IPS DF 19.7 (cell line): ENCODE measurements around the gene DMD.
"Not testable (repeated sequence)": the region's sequence is repeated elsewhere in the genome, so short reads cannot be mapped to it uniquely, and the experiment has no call there.

Source experiments
- DNase-seq: peaks from one replicate; pipeline ENCODE4 v3.0.0-alpha.2; 2013; ENCODE audit warnings: low read depth, low spot score

DMD gene

GRCh38 chrX:32276153-32276552 is 935.2 kb downstream of the DMD start:
- DNase-seq, result no peak

- no peak for DNase-seq
These were observed 941.5 kb downstream of the DMD start for GRCh38 chrX:32269866-32270265.

GRCh38 chrX:32268207-32268606 is 943.1 kb downstream of the DMD start:
- no peak for DNase-seq

- DNase-seq, result no peak
These were observed 943.6 kb downstream of the DMD start for GRCh38 chrX:32267796-32268195.

GRCh38 chrX:32246675-32247074 is 964.7 kb downstream of the DMD start:
- not testable (repeated sequence) for DNase-seq

- DNase-seq, result no peak
These were observed 1015.7 kb downstream of the DMD start for GRCh38 chrX:32195611-32196010.

GRCh38 chrX:32191316-32191715 is 1020.0 kb downstream of the DMD start:
- DNase-seq, result no peak

GRCh38 chrX:32185160-32185559 is 1026.2 kb downstream of the DMD start:
- no peak for DNase-seq

- no peak for DNase-seq
These were observed 1028.3 kb downstream of the DMD start for GRCh38 chrX:32183066-32183465.

- no peak for DNase-seq
These were observed 1034.8 kb downstream of the DMD start for GRCh38 chrX:32176510-32176909.

GRCh38 chrX:32170481-32170880 is 1040.9 kb downstream of the DMD start:
- no peak for DNase-seq

GRCh38 chrX:32155044-32155638 is 1056.2 kb downstream of the DMD start:
- no peak for DNase-seq

- no peak for DNase-seq
These were observed 1057.8 kb downstream of the DMD start for GRCh38 chrX:32153585-32153984.

GRCh38 chrX:32150141-32150540 is 1061.2 kb downstream of the DMD start:
- no peak for DNase-seq

GRCh38 chrX:32141841-32142240 is 1069.5 kb downstream of the DMD start:
- DNase-seq, result no peak

- no peak for DNase-seq
These were observed 1071.9 kb downstream of the DMD start for GRCh38 chrX:32139476-32139875.

GRCh38 chrX:32137525-32137924 is 1073.8 kb downstream of the DMD start:
- DNase-seq, result no peak

- DNase-seq, result no peak
These were observed 1084.4 kb downstream of the DMD start for GRCh38 chrX:32126997-32127396.

- DNase-seq, result no peak
These were observed 1092.5 kb downstream of the DMD start for GRCh38 chrX:32118832-32119231.

- no peak for DNase-seq
These were observed 1095.3 kb downstream of the DMD start for GRCh38 chrX:32116047-32116446.

GRCh38 chrX:32087663-32088062 is 1123.7 kb downstream of the DMD start:
- DNase-seq, result no peak

GRCh38 chrX:32084757-32085156 is 1126.6 kb downstream of the DMD start:
- DNase-seq, result no peak

- DNase-seq, result no peak
These were observed 1163.1 kb downstream of the DMD start for GRCh38 chrX:32048285-32048684.

- DNase-seq, result no peak
These were observed 1166.2 kb downstream of the DMD start for GRCh38 chrX:32045149-32045548.
